HEK293T (cell line): ENCODE results near the gene KCNN2.

Source experiments
- ARNT ChIP-seq: fragments of 450-650 bp; IDR thresholded peaks from 2 replicates; pipeline ENCODE4 v1.6.1; 2017; ENCODE audit warnings: mild to moderate bottlenecking
- BHLHE40 ChIP-seq: fragments of 450-650 bp; IDR thresholded peaks from 2 replicates; pipeline ENCODE4 v1.6.1; 2016; ENCODE audit warnings: mild to moderate bottlenecking, moderate library complexity, borderline replicate concordance
- CTBP1 ChIP-seq: fragments of 450-650 bp; IDR thresholded peaks from 2 replicates; pipeline ENCODE4 v1.6.1; 2016; ENCODE audit warnings: borderline replicate concordance
- ELF4 ChIP-seq: fragments of 450-650 bp; IDR thresholded peaks from 2 replicates; pipeline ENCODE4 v1.6.1; 2017; ENCODE audit warnings: antibody characterized with exemption
- FOXA1 ChIP-seq: fragments of 450-650 bp; IDR thresholded peaks from 2 replicates; pipeline ENCODE4 v1.6.1; 2016; ENCODE audit warnings: mild to moderate bottlenecking
- FOXK2 ChIP-seq: fragments of 450-650 bp; IDR thresholded peaks from 2 replicates; pipeline ENCODE4 v1.6.1; 2016; ENCODE audit warnings: mild to moderate bottlenecking
- FOXM1 ChIP-seq: fragments of 450-650 bp; IDR thresholded peaks from 2 replicates; pipeline ENCODE4 v1.6.1; 2017; ENCODE audit warnings: mild to moderate bottlenecking, borderline replicate concordance
- HDGF ChIP-seq: fragments of 450-650 bp; IDR thresholded peaks from 2 replicates; pipeline ENCODE4 v1.6.1; 2017; ENCODE audit warnings: antibody characterized with exemption, borderline replicate concordance
- L3MBTL2 ChIP-seq: fragments of 450-650 bp; conservative IDR thresholded peaks from 2 replicates; pipeline ENCODE4 v1.6.1; 2016; ENCODE audit warnings: mild to moderate bottlenecking
- NFRKB ChIP-seq: fragments of 450-650 bp; IDR thresholded peaks from 2 replicates; pipeline ENCODE4 v1.6.1; 2016; ENCODE audit warnings: mild to moderate bottlenecking, moderate library complexity
- SP1 ChIP-seq: fragments of 450-650 bp; IDR thresholded peaks from 2 replicates; pipeline ENCODE4 v1.6.1; 2017
- SUZ12 ChIP-seq: fragments of 450-650 bp; IDR thresholded peaks from 2 replicates; pipeline ENCODE4 v1.6.1; 2016; ENCODE audit warnings: mild to moderate bottlenecking
- TARDBP ChIP-seq: fragments of 450-650 bp; IDR thresholded peaks from 2 replicates; pipeline ENCODE4 v1.6.1; 2016
- TF ChIP-seq, protein P1 (sequence below): fragments of 450-650 bp; IDR thresholded peaks from 2 replicates; pipeline ENCODE4 v1.6.1; 2016

DNA sequence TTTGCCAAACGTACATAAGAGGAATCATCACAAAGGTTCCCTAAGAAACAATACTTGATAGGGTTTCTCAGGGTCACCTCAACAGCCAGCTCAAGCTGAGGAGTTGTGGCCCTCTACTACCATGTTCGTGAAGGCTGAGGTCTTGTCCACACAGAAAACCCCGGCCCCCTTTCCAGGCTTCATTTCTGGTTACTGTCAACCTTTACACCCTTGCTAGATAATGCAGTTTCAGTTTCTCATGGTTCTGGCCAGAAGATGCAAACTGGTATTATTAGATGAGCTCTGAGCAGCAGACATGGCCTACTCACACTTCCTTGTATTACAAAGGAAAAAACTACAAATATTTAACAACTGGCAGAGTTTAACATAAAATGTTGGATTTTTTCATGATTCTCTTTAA is 22.8 kb upstream of the KCNN2 start:
- no peak for TF ChIP-seq ELF4
- no peak for TF ChIP-seq BHLHE40
- TF ChIP-seq, protein P1, sequence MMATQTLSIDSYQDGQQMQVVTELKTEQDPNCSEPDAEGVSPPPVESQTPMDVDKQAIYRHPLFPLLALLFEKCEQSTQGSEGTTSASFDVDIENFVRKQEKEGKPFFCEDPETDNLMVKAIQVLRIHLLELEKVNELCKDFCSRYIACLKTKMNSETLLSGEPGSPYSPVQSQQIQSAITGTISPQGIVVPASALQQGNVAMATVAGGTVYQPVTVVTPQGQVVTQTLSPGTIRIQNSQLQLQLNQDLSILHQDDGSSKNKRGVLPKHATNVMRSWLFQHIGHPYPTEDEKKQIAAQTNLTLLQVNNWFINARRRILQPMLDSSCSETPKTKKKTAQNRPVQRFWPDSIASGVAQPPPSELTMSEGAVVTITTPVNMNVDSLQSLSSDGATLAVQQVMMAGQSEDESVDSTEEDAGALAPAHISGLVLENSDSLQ = no peak
- no peak for TF ChIP-seq FOXK2
- TF ChIP-seq SP1 = no peak
- no peak for TF ChIP-seq FOXA1
- TF ChIP-seq SUZ12 = no peak
- no peak for TF ChIP-seq NFRKB
- no peak for TF ChIP-seq FOXM1
- no peak for TF ChIP-seq L3MBTL2
- TF ChIP-seq HDGF = no peak
- no peak for TF ChIP-seq ARNT
- no peak for TF ChIP-seq CTBP1
- no peak for TF ChIP-seq TARDBP
